Peyer's patch (tissue), 4 donors: Measurements from ENCODE around the gene LYZL2. TPM values are rescaled to one million over a fixed set of nuclear protein-coding genes. Genes with fewer than 3 reads are reported as not detected.

Experiments
- DNase-seq, 3 donors: peaks; one replicate each; pipeline ENCODE4 v3.0.0-alpha.2; 2017 to 2019
- H3K27ac ChIP-seq, 4 donors: fragments of 200-600 bp; sonication (generic); one replicate each; pipeline ENCODE4 v1.5.1; 2016 to 2019
- H3K27me3 ChIP-seq, 2 donors: fragments of 200-600 bp; sonication (generic); one replicate each; pipeline ENCODE4 v1.5.1; 2019
- H3K36me3 ChIP-seq, 3 donors: fragments of 200-600 bp; sonication (generic); one replicate each; pipeline ENCODE4 v1.5.1; 2016 to 2019
- H3K4me1 ChIP-seq, 4 donors: fragments of 200-600 bp; sonication (generic); one replicate each; pipeline ENCODE4 v1.5.1; 2016 to 2019
- H3K4me3 ChIP-seq, 4 donors: fragments of 200-600 bp; sonication (generic); 1 replicate in 3 of 4; 2 replicates in 1 of 4; pipeline ENCODE4 v1.5.1; 2016 to 2019; ENCODE audit warnings: mild to moderate bottlenecking in 1 of 4
- H3K9me3 ChIP-seq, 4 donors: fragments of 200-600 bp; sonication (generic); one replicate each; pipeline ENCODE4 v1.5.1; 2016 to 2019; ENCODE audit warnings: mild to moderate bottlenecking in 1 of 4
- CTCF ChIP-seq, 6 experiments: fragments of 450-650 bp in 4 of 6; fragments of 200-600 bp in 2 of 6; sonication (generic) in 1 of 6; IDR thresholded peaks; one replicate each; pipeline ENCODE4 v1.5.1; 2017 to 2019; ENCODE audit warnings: antibody characterized with exemption in 6 of 6, mild to moderate bottlenecking in 3 of 6, moderate library complexity in 1 of 6
- POLR2A ChIP-seq, 2 donors: fragments of 450-650 bp; IDR thresholded peaks; one replicate each; pipeline ENCODE4 v1.5.1; 2017; ENCODE audit warnings: antibody characterized with exemption in 2 of 2, mild to moderate bottlenecking in 2 of 2, moderate library complexity in 2 of 2
- total RNA-seq, 4 donors: library from RNA; depleted of rRNA; stranded (reverse); fragments of >200 nt; gene quantifications; one replicate each; pipeline ENCODE4 v1.1.0, GENCODE V29; 2016

LYZL2 gene
- total RNA-seq, 4 donors from 2014 or later, result not detected

GRCh38 chr10:30591249-30591670, 38.3 kb downstream of the LYZL2 start:
- DNase-seq, result peak in 1 of 3 donors; percentile 66
- Histone ChIP-seq H3K9me3 (no peaks in the 10 kb centered on the region), H3K4me1 (no peaks in the 10 kb centered on the region), H3K36me3 (no peaks in the 10 kb centered on the region), H3K27ac (no peak overlapping the region), H3K4me3 (no peak overlapping the region), H3K27me3 (no peaks in the 10 kb centered on the region)
- TF ChIP-seq CTCF (IDR thresholded peaks at IDR 0.05), result peak; percentile 46 to 86 (median 84)
- TF ChIP-seq POLR2A (IDR thresholded peaks at IDR 0.05), result no peak

GRCh38 chr10:30589441-30589840, 40.1 kb downstream of the LYZL2 start:
- no peak for DNase-seq

GRCh38 chr10:30587522-30588031, 42.0 kb downstream of the LYZL2 start:
- H3K4me3 ChIP-seq, result no peak overlapping the region
- TF ChIP-seq POLR2A (IDR thresholded peaks at IDR 0.05), result no peak
- no peak for TF ChIP-seq CTCF (IDR thresholded peaks at IDR 0.05)
- H3K27ac ChIP-seq, result peak overlapping the region in 1 of 4 donors; percentile 22

More at GRCh38 chr10:30589441-30589840, 40.1 kb downstream of the LYZL2 start:
- H3K9me3 ChIP-seq, result no peaks in the 10 kb centered on the region
- H3K36me3 ChIP-seq, result no peaks in the 10 kb centered on the region
- H3K4me1 ChIP-seq, result no peaks in the 10 kb centered on the region
- no peak overlapping the region for H3K27ac ChIP-seq
- TF ChIP-seq POLR2A (IDR thresholded peaks at IDR 0.05) (no peak), CTCF (IDR thresholded peaks at IDR 0.05) (no peak)
- no peak overlapping the region for H3K4me3 ChIP-seq
- H3K27me3 ChIP-seq, result no peaks in the 10 kb centered on the region

GRCh38 chr10:30586828-30587227, 42.7 kb downstream of the LYZL2 start:
- no peak overlapping the region for H3K27ac ChIP-seq

More at GRCh38 chr10:30587522-30588031, 42.0 kb downstream of the LYZL2 start:
- H3K4me1 ChIP-seq, result peaks cover 0 to 12% (median 0%) of the 10 kb centered on the region in 4 donors
- H3K27me3 ChIP-seq, result no peaks in the 10 kb centered on the region
- no peaks in the 10 kb centered on the region for H3K36me3 ChIP-seq
- DNase-seq, result peak in 2 of 3 donors; percentile 56 to 72
- H3K9me3 ChIP-seq, result no peaks in the 10 kb centered on the region

GRCh38 chr10:30583778-30584415, 45.7 kb downstream of the LYZL2 start:
- peak; percentile 45 to 84 (median 60) for DNase-seq
- H3K9me3 ChIP-seq, result no peaks in the 10 kb centered on the region
- peak overlapping the region; percentile 13 to 48 (median 32) for H3K4me3 ChIP-seq
- H3K36me3 ChIP-seq, result no peaks in the 10 kb centered on the region
- no peak for TF ChIP-seq CTCF (IDR thresholded peaks at IDR 0.05)
- TF ChIP-seq POLR2A (IDR thresholded peaks at IDR 0.05), result no peak
- H3K4me1 ChIP-seq, result peaks cover 0 to 12% (median 0%) of the 10 kb centered on the region in 4 donors
- H3K27ac ChIP-seq, result peak overlapping the region; percentile 52 to 85 (median 68)
- no peaks in the 10 kb centered on the region for H3K27me3 ChIP-seq

More at GRCh38 chr10:30586828-30587227, 42.7 kb downstream of the LYZL2 start:
- Histone ChIP-seq H3K4me3 (no peak overlapping the region), H3K9me3 (no peaks in the 10 kb centered on the region), H3K27me3 (no peaks in the 10 kb centered on the region), H3K36me3 (no peaks in the 10 kb centered on the region), H3K4me1 (peaks cover 0 to 12% (median 0%) of the 10 kb centered on the region in 4 donors)
- DNase-seq, result no peak
- TF ChIP-seq CTCF (IDR thresholded peaks at IDR 0.05) (no peak), POLR2A (IDR thresholded peaks at IDR 0.05) (no peak)
